Loucy (cell line): ENCODE data around the gene TRAPPC14.
A peak's percentile ranks its signal among the peaks of the same experiment; 100 is the strongest.
"Not testable (repeated sequence)": the region's sequence is repeated elsewhere in the genome, so short reads cannot be mapped to it uniquely, and the experiment has no call there.

ENCODE experiments used
- H2AFZ ChIP-seq: fragments of 200-600 bp; sonication (generic); 2 replicates; pipeline ENCODE4 v1.6.0; 2016; ENCODE audit warnings: antibody characterized with exemption, mild to moderate bottlenecking, low read length, moderate library complexity
- H3F3A ChIP-seq: fragments of 200-600 bp; 2 replicates; pipeline ENCODE4 v1.6.0; 2016; ENCODE audit warnings: antibody characterized with exemption, low read depth, mild to moderate bottlenecking
- H3K27me3 ChIP-seq: fragments of 200-600 bp; sonication (generic); 2 replicates; pipeline ENCODE4 v1.6.1; 2014; ENCODE audit warnings: low read length, mild to moderate bottlenecking; ENCODE audit not compliant: insufficient read depth, poor library complexity, severe bottlenecking
- H3K36me3 ChIP-seq: fragments of 200-600 bp; sonication (generic); 2 replicates; pipeline ENCODE4 v1.6.1; 2016; ENCODE audit warnings: low read length; ENCODE audit not compliant: insufficient read depth
- H3K4me1 ChIP-seq: fragments of 200-600 bp; sonication (generic); 2 replicates; pipeline ENCODE4 v1.5.1; 2014; ENCODE audit warnings: low read length, mild to moderate bottlenecking; ENCODE audit not compliant: insufficient read depth, poor library complexity, severe bottlenecking
- H3K4me2 ChIP-seq: fragments of 200-600 bp; sonication (generic); 2 replicates; pipeline ENCODE4 v1.6.0; 2014; ENCODE audit warnings: antibody characterized with exemption, low read length, low read depth, mild to moderate bottlenecking; ENCODE audit not compliant: poor library complexity, severe bottlenecking
- H3K4me3 ChIP-seq: fragments of 200-600 bp; sonication (generic); 2 replicates; pipeline ENCODE4 v1.5.1; 2014; ENCODE audit warnings: low read length, mild to moderate bottlenecking, mixed read lengths; ENCODE audit not compliant: poor library complexity, severe bottlenecking
- H3K79me2 ChIP-seq: fragments of 200-600 bp; sonication (generic); 2 replicates; pipeline ENCODE4 v1.6.1; 2014; ENCODE audit warnings: low read length; ENCODE audit not compliant: insufficient read depth
- H3K9ac ChIP-seq: fragments of 200-600 bp; sonication (generic); 2 replicates; pipeline ENCODE4 v1.6.0; 2014; ENCODE audit warnings: mild to moderate bottlenecking, low read depth, low read length, moderate library complexity; ENCODE audit not compliant: poor library complexity, severe bottlenecking
- H3K9me2 ChIP-seq: fragments of 200-600 bp; sonication (generic); replicated peaks from 2 replicates; pipeline ENCODE4 v1.6.1; 2016; ENCODE audit warnings: low read depth, low read length, mixed read lengths
- H3K9me3 ChIP-seq: fragments of 200-600 bp; sonication (generic); 2 replicates; pipeline ENCODE4 v1.6.1; 2014; ENCODE audit warnings: mild to moderate bottlenecking, antibody characterized with exemption, low read length, low read depth; ENCODE audit not compliant: insufficient read depth
- H4K20me1 ChIP-seq: fragments of 200-600 bp; sonication (generic); 2 replicates; pipeline ENCODE4 v1.6.0; 2014; ENCODE audit warnings: antibody characterized with exemption, low read length, mild to moderate bottlenecking; ENCODE audit not compliant: insufficient read depth, poor library complexity, severe bottlenecking
- CTCF ChIP-seq: fragments of 200-600 bp; sonication (generic); conservative IDR thresholded peaks from 2 replicates; pipeline ENCODE4 v1.5.1; 2014; ENCODE audit warnings: mild to moderate bottlenecking, antibody characterized with exemption, low read length
- EZH2phosphoT487 ChIP-seq: fragments of 200-600 bp; IDR thresholded peaks from 2 replicates; pipeline ENCODE4 v1.6.1; 2018; ENCODE audit warnings: antibody characterized with exemption, mild to moderate bottlenecking, moderate library complexity, borderline replicate concordance

TRAPPC14 gene

GRCh38 chr7:100132697-100133151, 25.8 kb downstream of the TRAPPC14 start:
- Histone ChIP-seq H3K27me3 (no peaks in the 10 kb centered on the region), H3K4me3 (no peak overlapping the region), H3K79me2 (no peaks in the 10 kb centered on the region), H2AFZ (peak overlapping the region; percentile 36; the same call in 1 of the 2 replicates), H3K4me1 (peaks cover 6% of the 10 kb centered on the region), H3K4me2 (no peak overlapping the region), H3K9ac (no peak overlapping the region), H3F3A (no peaks in the 10 kb centered on the region), H3K9me3 (no peaks in the 10 kb centered on the region), H3K9me2 (no peaks in the 10 kb centered on the region), H3K36me3 (no peaks in the 10 kb centered on the region), H4K20me1 (no peaks in the 10 kb centered on the region)
- TF ChIP-seq EZH2phosphoT487 (no peak), CTCF (peak; percentile 83)

GRCh38 chr7:100132126-100132525, 26.4 kb downstream of the TRAPPC14 start:
- H3K36me3 ChIP-seq, result no peaks in the 10 kb centered on the region
- no peaks in the 10 kb centered on the region for H4K20me1 ChIP-seq
- no peak overlapping the region for H3K9ac ChIP-seq
- H3F3A ChIP-seq, result no peaks in the 10 kb centered on the region
- H3K9me2 ChIP-seq, result no peaks in the 10 kb centered on the region
- no peaks in the 10 kb centered on the region for H3K27me3 ChIP-seq
- no peaks in the 10 kb centered on the region for H3K79me2 ChIP-seq
- H3K4me2 ChIP-seq, result no peak overlapping the region
- TF ChIP-seq EZH2phosphoT487, result no peak
- TF ChIP-seq CTCF, result no peak
- H3K4me3 ChIP-seq, result no peak overlapping the region
- H3K4me1 ChIP-seq, result peaks cover 6% of the 10 kb centered on the region
- no peak overlapping the region for H2AFZ ChIP-seq
- H3K9me3 ChIP-seq, result no peaks in the 10 kb centered on the region

GRCh38 chr7:100130608-100131453, 27.7 kb downstream of the TRAPPC14 start:
- no peaks in the 10 kb centered on the region for H3K36me3 ChIP-seq
- no peaks in the 10 kb centered on the region for H3K9me2 ChIP-seq
- no peaks in the 10 kb centered on the region for H3F3A ChIP-seq
- H3K4me1 ChIP-seq, result peaks cover 12% of the 10 kb centered on the region
- H3K9ac ChIP-seq, result peak overlapping the region; percentile 35
- peak overlapping the region; percentile 66 for H3K4me3 ChIP-seq
- peak overlapping the region; percentile 81 for H3K4me2 ChIP-seq
- H3K79me2 ChIP-seq, result peaks cover 7% of the 10 kb centered on the region; the same call in 1 of the 2 replicates
- peak overlapping the region; percentile 89 for H2AFZ ChIP-seq
- no peaks in the 10 kb centered on the region for H3K27me3 ChIP-seq
- no peaks in the 10 kb centered on the region for H3K9me3 ChIP-seq
- H4K20me1 ChIP-seq, result no peaks in the 10 kb centered on the region
- TF ChIP-seq EZH2phosphoT487 (no peak), CTCF (peak; percentile 76)

DNA sequence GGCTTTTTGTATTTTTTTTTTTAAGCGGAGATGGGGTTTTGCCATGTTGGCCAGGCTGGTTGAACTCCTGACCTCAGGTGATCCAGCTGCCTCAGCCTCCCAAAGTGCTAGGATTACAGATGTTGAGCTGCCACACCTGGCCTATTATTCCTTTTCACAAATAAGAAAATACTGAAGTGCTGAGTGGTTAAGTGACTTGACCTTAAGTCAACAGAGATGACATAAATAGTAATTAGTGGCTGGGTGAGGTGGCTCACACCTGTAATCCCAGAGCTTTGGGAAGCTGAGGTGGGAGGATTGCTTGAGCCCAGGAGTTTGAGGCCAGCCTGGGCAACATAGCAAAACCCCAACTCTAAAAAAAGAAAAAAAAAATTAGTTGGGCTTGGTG, 28.3 kb downstream of the TRAPPC14 start:
- H2AFZ ChIP-seq, H3K9me2 ChIP-seq, H3K27me3 ChIP-seq, H3K9me3 ChIP-seq, H3K36me3 ChIP-seq, H3K4me3 ChIP-seq, H3K4me2 ChIP-seq, H3K9ac ChIP-seq, H3F3A ChIP-seq, H4K20me1 ChIP-seq: not testable (repeated sequence)
- Histone ChIP-seq H3K4me1 (peaks cover 17% of the 10 kb centered on the region), H3K79me2 (peaks cover 13% of the 10 kb centered on the region)
